ENCODE data around the gene AKAP7. TPM values are rescaled to one million over a fixed set of nuclear protein-coding genes. Genes with fewer than 3 reads are reported as not detected.

Gene AKAP7
- total RNA-seq, 5 donors from 2014 or later (not counting 1 experiment from before 2014, with no cell fraction given) = 9.4 to 14.0 (median 11.5) TPM

DNA sequence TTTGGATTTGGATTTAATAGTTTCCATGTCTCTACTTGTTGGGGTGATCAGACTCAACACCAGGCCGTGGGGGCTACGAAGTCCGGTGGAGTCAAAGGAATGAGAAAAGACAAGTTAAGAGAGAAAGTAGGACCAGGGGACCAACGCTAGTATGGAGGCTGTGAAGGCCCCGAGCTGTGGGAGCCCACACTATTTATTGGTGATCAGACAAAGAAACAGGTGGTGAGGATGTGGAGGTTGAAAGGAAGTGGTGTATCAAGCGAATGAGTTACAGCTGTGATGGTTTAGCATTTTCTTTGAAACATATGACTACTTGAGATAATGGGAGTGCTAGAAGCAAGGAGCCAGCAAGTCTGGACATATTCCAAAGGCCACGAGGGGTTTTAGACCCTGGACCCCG lies 62.4 kb downstream of the AKAP7 start:
- no peak overlapping the region for H3K4me3 ChIP-seq (ENCODE audit: control insufficient read depth in 1 of 2, extremely low read depth in 1 of 2, low read length in 1 of 2)
- Mint-ChIP-seq H3K4me3 (peak overlapping the region; percentile 15 to 73 (median 28)), H3K27ac (peak overlapping the region; percentile 98), H3K9me3 (peaks cover 15 to 23% (median 23%) of the 10 kb centered on the region in 3 donors), H3K27me3 (no peaks in the 10 kb centered on the region), H3K4me1 (peaks cover 44 to 46% (median 46%) of the 10 kb centered on the region in 3 donors), H3K36me3 (peaks cover 36% of the 10 kb centered on the region)
- ChIA-PET POLR2A (interaction anchor here in 1 of 2 donors (0.6 kb wide), 1 partner anchor 133 kb away, joined by 3 read pairs; no protein-coding TSS in a partner anchor), CTCF (interaction anchor here (0.6 to 3.9 kb wide), 6 partner anchors 15 to 430 kb away, joined by 3 to 74 read pairs (median 16); partner anchors contain the start of gene MED23 (in 1 of the 2))
- H3K27ac ChIP-seq (ENCODE audit: low read length) = peak overlapping the region; percentile 93
- peaks cover 8% of the 10 kb centered on the region for H3K9me3 ChIP-seq
- no peaks in the 10 kb centered on the region for H3K36me3 ChIP-seq (ENCODE audit: control insufficient read depth in 2 of 2, extremely low read depth in 1 of 2, insufficient read depth in 1 of 2, low read length in 1 of 2)
- H3K27me3 ChIP-seq (replicated peaks in 1 of 2; ENCODE audit: control insufficient read depth in 2 of 2, extremely low read depth in 1 of 2, insufficient read depth in 2 of 2, low read length in 1 of 2) = no peaks in the 10 kb centered on the region
- ATAC-seq (replicated peaks in 1 of 4) = no peak
- H3K4me1 ChIP-seq (ENCODE audit: control insufficient read depth in 1 of 2, extremely low read depth in 1 of 2, insufficient read depth in 2 of 2, low read length in 2 of 2) = peaks cover 32 to 37% of the 10 kb centered on the region in 2 experiments
- DNase-seq = peak in 33 of 35 experiments; percentile 8 to 52 (median 26)
- 33% methylated on average over 6 of the region's 8 CpGs for WGBS (ENCODE audit: insufficient coverage)

DNA sequence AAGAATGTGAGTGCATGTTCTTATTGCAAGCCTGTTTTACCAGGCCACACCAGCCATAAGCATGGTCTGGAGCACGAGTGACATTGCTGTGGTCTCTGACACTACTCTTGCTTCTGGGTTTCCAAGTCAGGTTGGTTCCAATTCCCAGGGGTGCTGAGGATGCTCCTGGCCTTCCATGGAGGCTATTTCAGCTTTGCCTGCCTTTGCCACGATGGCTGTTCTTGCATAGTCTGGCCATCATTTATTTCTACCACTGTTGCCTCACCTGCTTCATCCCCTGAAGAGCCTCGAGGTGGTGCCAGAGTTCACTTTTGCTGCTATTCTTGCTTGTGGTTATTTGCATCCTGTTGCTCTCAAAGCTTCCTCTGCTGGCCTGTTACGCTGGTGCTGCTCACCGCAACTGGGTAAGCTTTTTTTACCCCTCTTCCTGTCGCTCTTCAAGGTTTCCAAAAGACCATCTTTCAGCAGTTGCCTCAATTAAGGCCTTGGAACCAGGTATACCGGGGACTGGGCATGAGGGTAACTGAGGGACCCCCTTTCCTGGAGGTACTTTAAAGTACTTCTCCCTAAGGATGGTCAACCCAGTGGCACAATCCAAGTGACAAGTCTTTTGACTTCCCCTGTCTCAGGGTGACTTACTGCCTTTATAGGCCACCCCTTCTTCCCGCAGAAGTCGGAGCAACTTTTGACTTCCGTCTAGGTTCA lies 64.5 kb downstream of the AKAP7 start:
- ATAC-seq (replicated peaks in 1 of 4) = peak; percentile 93 to 96 (median 94)
- peaks cover 2% of the 10 kb centered on the region for H3K9me3 ChIP-seq
- Mint-ChIP-seq H3K4me1 (peaks cover 62 to 64% (median 63%) of the 10 kb centered on the region in 3 donors), H3K36me3 (peaks cover 16% of the 10 kb centered on the region), H3K9me3 (peaks cover 0 to 8% (median 3%) of the 10 kb centered on the region in 3 donors), H3K4me3 (peak overlapping the region; percentile 73 to 82 (median 81)), H3K27me3 (no peaks in the 10 kb centered on the region), H3K27ac (peak overlapping the region; percentile 98)
- H3K27ac ChIP-seq (ENCODE audit: low read length) = peak overlapping the region; percentile 93
- ChIA-PET CTCF (interaction anchor here (0.5 to 3.9 kb wide), 28 partner anchors 10 to 950 kb away, joined by 3 to 74 read pairs (median 4); partner anchors contain the start of genes MED23 (in 2 of the 2) and EPB41L2 (in 1 of the 2)), POLR2A (interaction anchor here (0.6 to 0.7 kb wide), 3 partner anchors 13 to 326 kb away, joined by 3 to 4 read pairs (median 3); no protein-coding TSS in a partner anchor)
- DNase-seq = peak; percentile 62 to 93 (median 74)
- H3K27me3 ChIP-seq (replicated peaks in 1 of 2; ENCODE audit: control insufficient read depth in 2 of 2, extremely low read depth in 1 of 2, insufficient read depth in 2 of 2, low read length in 1 of 2) = no peaks in the 10 kb centered on the region
- H3K4me3 ChIP-seq (ENCODE audit: control insufficient read depth in 1 of 2, extremely low read depth in 1 of 2, low read length in 1 of 2) = peak overlapping the region; percentile 48 to 62
- WGBS (ENCODE audit: insufficient coverage) = 7% methylated on average over 7 of the region's 10 CpGs
- no peaks in the 10 kb centered on the region for H3K36me3 ChIP-seq (ENCODE audit: control insufficient read depth in 2 of 2, extremely low read depth in 1 of 2, insufficient read depth in 1 of 2, low read length in 1 of 2)
- peaks cover 36 to 54% of the 10 kb centered on the region in 2 experiments for H3K4me1 ChIP-seq (ENCODE audit: control insufficient read depth in 1 of 2, extremely low read depth in 1 of 2, insufficient read depth in 2 of 2, low read length in 2 of 2)

DNA sequence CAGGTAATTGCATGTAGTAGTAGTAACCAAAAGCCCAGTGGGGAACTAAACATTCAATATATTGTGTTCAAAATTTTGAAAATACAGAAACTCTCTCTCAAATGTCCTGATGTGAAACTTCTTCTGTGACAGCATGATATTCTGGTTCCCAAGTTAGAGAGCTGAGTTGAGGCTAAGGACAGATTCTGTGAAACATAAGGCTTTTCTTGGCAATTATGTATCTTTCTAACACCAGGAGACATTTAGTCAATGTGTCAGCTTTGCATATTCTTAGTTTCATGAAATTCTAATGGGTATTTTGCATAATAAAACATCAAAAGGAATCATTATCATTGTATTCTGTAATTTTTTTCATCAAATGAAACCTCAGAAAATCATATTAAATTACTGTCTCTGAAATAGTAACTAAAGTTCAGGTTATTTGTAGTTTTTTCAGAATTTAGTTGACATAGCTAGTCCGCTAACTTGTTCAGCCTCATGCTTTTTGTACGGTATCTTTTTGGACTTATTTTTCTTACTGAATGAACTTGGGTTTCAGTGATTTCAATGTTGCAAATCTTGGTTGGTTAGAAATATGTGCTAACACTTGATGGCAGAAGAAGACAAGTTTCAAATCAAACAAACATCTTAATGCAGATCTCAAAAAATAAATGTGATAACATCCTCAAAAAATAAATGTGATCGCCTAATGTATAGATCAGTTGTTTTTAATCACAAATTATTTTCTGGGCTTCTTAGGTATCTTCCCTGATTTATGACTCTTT lies 70.4 kb downstream of the AKAP7 start:
- Mint-ChIP-seq H3K4me3 (no peak overlapping the region), H3K4me1 (peaks cover 64 to 67% (median 64%) of the 10 kb centered on the region in 3 donors), H3K27ac (peak overlapping the region; percentile 78 to 88), H3K36me3 (peaks cover 17% of the 10 kb centered on the region), H3K27me3 (no peaks in the 10 kb centered on the region), H3K9me3 (no peaks in the 10 kb centered on the region)
- ChIA-PET CTCF (interaction anchor here (0.6 to 1.7 kb wide), 4 partner anchors 10 to 328 kb away, joined by 3 to 8 read pairs (median 4); no protein-coding TSS in a partner anchor), POLR2A (interaction anchor here (0.6 to 0.7 kb wide), 4 partner anchors 27 to 329 kb away, joined by 3 to 7 read pairs (median 3); no protein-coding TSS in a partner anchor)
- Histone ChIP-seq H3K27me3 (replicated peaks in 1 of 2; ENCODE audit: control insufficient read depth in 2 of 2, extremely low read depth in 1 of 2, insufficient read depth in 2 of 2, low read length in 1 of 2) (no peaks in the 10 kb centered on the region), H3K4me1 (ENCODE audit: control insufficient read depth in 1 of 2, extremely low read depth in 1 of 2, insufficient read depth in 2 of 2, low read length in 2 of 2) (peaks cover 12 to 41% of the 10 kb centered on the region in 2 experiments), H3K27ac (ENCODE audit: low read length) (no peak overlapping the region), H3K36me3 (ENCODE audit: control insufficient read depth in 2 of 2, extremely low read depth in 1 of 2, insufficient read depth in 1 of 2, low read length in 1 of 2) (no peaks in the 10 kb centered on the region), H3K4me3 (ENCODE audit: control insufficient read depth in 1 of 2, extremely low read depth in 1 of 2, low read length in 1 of 2) (no peak overlapping the region), H3K9me3 (peaks cover 2% of the 10 kb centered on the region)
- DNase-seq = peak in 1 of 35 experiments; percentile 24
- 79% methylated on average over 2 of the region's 3 CpGs for WGBS (ENCODE audit: insufficient coverage)
- ATAC-seq (replicated peaks in 1 of 4) = peak in 2 of 4 experiments; percentile 26 to 30

DNA sequence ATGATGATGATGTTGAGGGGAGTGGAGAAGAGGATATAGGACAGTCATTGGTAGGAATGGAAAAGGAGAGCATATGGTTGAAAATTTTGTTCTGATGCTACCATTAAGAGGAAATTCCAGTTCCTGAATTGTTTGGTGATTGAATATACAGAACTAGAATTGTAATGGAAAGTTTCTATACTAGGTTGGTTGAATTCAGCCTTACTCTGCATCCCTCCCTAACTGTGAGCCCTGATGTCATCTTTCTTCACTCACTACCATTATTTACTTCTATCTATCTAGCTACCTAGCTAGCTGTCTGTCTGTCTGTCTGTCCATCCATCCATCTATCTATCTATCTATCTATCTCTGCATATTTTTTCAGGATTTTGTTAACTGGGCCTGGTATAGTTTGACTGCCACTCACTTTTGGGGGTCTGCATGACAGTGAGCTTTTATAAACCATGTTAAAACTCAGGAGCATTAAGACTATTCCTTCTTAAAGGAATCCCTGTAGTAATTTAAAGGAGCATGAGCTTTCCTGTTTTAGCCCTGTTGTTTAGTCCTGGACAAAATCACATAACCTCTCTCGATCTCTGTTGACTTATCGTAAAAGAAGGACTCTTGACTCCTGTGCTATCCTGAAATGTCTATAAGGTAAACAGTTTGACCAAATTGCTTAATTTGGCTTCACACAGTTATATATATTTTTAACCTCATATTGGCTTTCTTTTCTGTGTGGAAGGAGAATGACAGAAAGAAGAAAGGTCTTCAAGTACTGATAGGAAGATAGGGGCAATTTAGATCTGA lies 71.4 kb downstream of the AKAP7 start:
- Histone ChIP-seq H3K36me3 (ENCODE audit: control insufficient read depth in 2 of 2, extremely low read depth in 1 of 2, insufficient read depth in 1 of 2, low read length in 1 of 2) (no peaks in the 10 kb centered on the region), H3K27ac (ENCODE audit: low read length) (no peak overlapping the region), H3K9me3 (peaks cover 2% of the 10 kb centered on the region), H3K4me1 (ENCODE audit: control insufficient read depth in 1 of 2, extremely low read depth in 1 of 2, insufficient read depth in 2 of 2, low read length in 2 of 2) (peaks cover 8 to 35% of the 10 kb centered on the region in 2 experiments), H3K4me3 (ENCODE audit: control insufficient read depth in 1 of 2, extremely low read depth in 1 of 2, low read length in 1 of 2) (no peak overlapping the region), H3K27me3 (replicated peaks in 1 of 2; ENCODE audit: control insufficient read depth in 2 of 2, extremely low read depth in 1 of 2, insufficient read depth in 2 of 2, low read length in 1 of 2) (no peaks in the 10 kb centered on the region)
- peaks cover 21% of the 10 kb centered on the region for H3K36me3 Mint-ChIP-seq
- POLR2A ChIA-PET = interaction anchor here in 1 of 2 donors (0.7 kb wide), 1 partner anchor 286 kb away, joined by 3 read pairs; no protein-coding TSS in a partner anchor
- CTCF ChIA-PET = interaction anchor here (0.6 to 0.7 kb wide), 3 partner anchors 11 to 481 kb away, joined by 3 to 7 read pairs (median 6); no protein-coding TSS in a partner anchor
- H3K27ac Mint-ChIP-seq = peak overlapping the region; percentile 75 to 88
- no peaks in the 10 kb centered on the region for H3K27me3 Mint-ChIP-seq
- no peak overlapping the region for H3K4me3 Mint-ChIP-seq
- H3K4me1 Mint-ChIP-seq = peaks cover 58 to 62% (median 59%) of the 10 kb centered on the region in 3 donors
- ATAC-seq (replicated peaks in 1 of 4) = no peak
- WGBS (ENCODE audit: insufficient coverage) = no CpG with 5 or more reads among the region's 2 CpGs
- H3K9me3 Mint-ChIP-seq = no peaks in the 10 kb centered on the region
- no peak for DNase-seq

DNA sequence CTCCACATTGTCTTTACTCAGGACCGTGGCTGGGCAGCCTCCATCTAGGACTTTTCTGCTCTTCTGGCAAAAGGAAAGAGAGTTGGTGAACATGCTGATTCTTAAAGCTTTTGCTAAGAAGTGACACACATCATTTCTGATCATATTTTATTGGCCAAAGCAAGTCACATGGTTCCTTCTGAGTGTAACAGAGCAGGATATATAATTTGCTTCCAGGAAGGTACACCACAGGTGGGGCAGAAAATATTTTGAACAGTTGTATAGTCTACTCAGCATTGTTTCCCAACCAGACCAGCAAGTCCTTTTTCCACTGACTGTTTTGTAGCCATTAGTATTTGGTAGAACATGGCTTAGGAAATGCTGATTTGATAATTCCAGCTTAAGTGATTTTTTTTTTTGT lies 73.5 kb downstream of the AKAP7 start:
- H3K9me3 Mint-ChIP-seq = no peaks in the 10 kb centered on the region
- ChIA-PET POLR2A (no interaction called here), CTCF (interaction anchor here in 1 of 2 donors (0.6 kb wide), 1 partner anchor 40 kb away, joined by 3 read pairs; no protein-coding TSS in a partner anchor)
- H3K4me3 Mint-ChIP-seq = no peak overlapping the region
- Histone ChIP-seq H3K27me3 (replicated peaks in 1 of 2; ENCODE audit: control insufficient read depth in 2 of 2, extremely low read depth in 1 of 2, insufficient read depth in 2 of 2, low read length in 1 of 2) (no peaks in the 10 kb centered on the region), H3K4me3 (ENCODE audit: control insufficient read depth in 1 of 2, extremely low read depth in 1 of 2, low read length in 1 of 2) (no peak overlapping the region), H3K36me3 (ENCODE audit: control insufficient read depth in 2 of 2, extremely low read depth in 1 of 2, insufficient read depth in 1 of 2, low read length in 1 of 2) (no peaks in the 10 kb centered on the region), H3K9me3 (peaks cover 2% of the 10 kb centered on the region), H3K27ac (ENCODE audit: low read length) (no peak overlapping the region), H3K4me1 (ENCODE audit: control insufficient read depth in 1 of 2, extremely low read depth in 1 of 2, insufficient read depth in 2 of 2, low read length in 2 of 2) (peaks cover 10 to 30% of the 10 kb centered on the region in 2 experiments)
- peaks cover 62 to 66% (median 65%) of the 10 kb centered on the region in 3 donors for H3K4me1 Mint-ChIP-seq
- H3K36me3 Mint-ChIP-seq = peaks cover 21% of the 10 kb centered on the region
- H3K27me3 Mint-ChIP-seq = no peaks in the 10 kb centered on the region
- WGBS (ENCODE audit: insufficient coverage) = 100% methylated on average over 1 of the region's 1 CpG
- ATAC-seq (replicated peaks in 1 of 4) (peak in 2 of 4 experiments; percentile 34), DNase-seq (no peak)
- H3K27ac Mint-ChIP-seq = peak overlapping the region; percentile 80 to 86

Measured in T-cell (primary cell).